ENCODE results near the gene TMEM229B.

The TMEM229B gene

GRCh38 chr14:67469954-67470353 is 18.6 kb downstream of the TMEM229B start:
- no peak overlapping the region for H2BK5ac ChIP-seq (ENCODE audit: low read depth, low read length, poor library complexity, severe bottlenecking)
- H2AFZ ChIP-seq (ENCODE audit: low read depth, low read length): no peak overlapping the region
- no peak overlapping the region for H3K27ac ChIP-seq (ENCODE audit: low read length, poor library complexity, severe bottlenecking)
- H3K18ac ChIP-seq (ENCODE audit: low read depth in 1 of 2, low read length in 2 of 2): no peak overlapping the region
- no peak overlapping the region for H3K9ac ChIP-seq (ENCODE audit: low read length)
- no peak overlapping the region for H2BK120ac ChIP-seq (ENCODE audit: low read depth, low read length)
- H3K4me2 ChIP-seq (ENCODE audit: low read length, poor library complexity, severe bottlenecking): no peak overlapping the region
- no peak overlapping the region for H3K4ac ChIP-seq (ENCODE audit: low read depth in 1 of 2, low read length in 2 of 2)
- no peak overlapping the region for H3K14ac ChIP-seq (ENCODE audit: low read length in 2 of 2)
- no peaks in the 10 kb centered on the region for H3K9me3 ChIP-seq (ENCODE audit: control insufficient read depth, low read length)
- H3K23ac ChIP-seq (ENCODE audit: low read length in 2 of 2): no peak overlapping the region
- no peak overlapping the region for H4K91ac ChIP-seq (ENCODE audit: low read length)
- no peak overlapping the region for H4K8ac ChIP-seq (ENCODE audit: low read length)
- H2AK5ac ChIP-seq (ENCODE audit: low read length, severe bottlenecking): no peak overlapping the region
- peaks cover 28 to 44% of the 10 kb centered on the region in 2 experiments for H3K27me3 ChIP-seq (ENCODE audit: control insufficient read depth in 1 of 2, insufficient read depth in 1 of 2, low read length in 2 of 2)
- 89% methylated on average over 3 of the region's 3 CpGs for WGBS
- no peak overlapping the region for H2BK15ac ChIP-seq (ENCODE audit: low read depth, poor library complexity, severe bottlenecking)
- no peaks in the 10 kb centered on the region for H3K79me1 ChIP-seq (replicated peaks; ENCODE audit: low read length, poor library complexity, severe bottlenecking)
- H3K4me1 ChIP-seq (ENCODE audit: control insufficient read depth, insufficient read depth, low read depth, low read length): peaks cover under 1% of the 10 kb centered on the region
- DNase-seq: no peak
- no peak overlapping the region for H3K4me3 ChIP-seq (ENCODE audit: insufficient read depth in 1 of 2, low read depth in 1 of 2, low read length in 2 of 2)
- H3K36me3 ChIP-seq (ENCODE audit: control insufficient read depth in 1 of 2, insufficient read depth in 2 of 2, low read depth in 1 of 2, low read length in 2 of 2): no peaks in the 10 kb centered on the region
- H2BK12ac ChIP-seq (ENCODE audit: low read length in 2 of 2): no peak overlapping the region

GRCh38 chr14:67468378-67468730 is 20.2 kb downstream of the TMEM229B start:
- Histone ChIP-seq H2AK5ac (ENCODE audit: low read length, severe bottlenecking) (no peak overlapping the region), H4K8ac (ENCODE audit: low read length) (no peak overlapping the region), H3K36me3 (ENCODE audit: control insufficient read depth in 1 of 2, insufficient read depth in 2 of 2, low read depth in 1 of 2, low read length in 2 of 2) (no peaks in the 10 kb centered on the region), H2BK5ac (ENCODE audit: low read depth, low read length, poor library complexity, severe bottlenecking) (no peak overlapping the region), H3K14ac (ENCODE audit: low read length in 2 of 2) (no peak overlapping the region), H3K4me3 (ENCODE audit: insufficient read depth in 1 of 2, low read depth in 1 of 2, low read length in 2 of 2) (no peak overlapping the region), H3K23ac (ENCODE audit: low read length in 2 of 2) (no peak overlapping the region), H3K4ac (ENCODE audit: low read depth in 1 of 2, low read length in 2 of 2) (no peak overlapping the region), H3K4me1 (ENCODE audit: control insufficient read depth, insufficient read depth, low read depth, low read length) (peaks cover 3% of the 10 kb centered on the region), H3K27ac (ENCODE audit: low read length, poor library complexity, severe bottlenecking) (no peak overlapping the region), H2AFZ (ENCODE audit: low read depth, low read length) (no peak overlapping the region), H3K18ac (ENCODE audit: low read depth in 1 of 2, low read length in 2 of 2) (no peak overlapping the region), H2BK12ac (ENCODE audit: low read length in 2 of 2) (no peak overlapping the region), H3K4me2 (ENCODE audit: low read length, poor library complexity, severe bottlenecking) (no peak overlapping the region), H4K91ac (ENCODE audit: low read length) (no peak overlapping the region), H2BK120ac (ENCODE audit: low read depth, low read length) (no peak overlapping the region), H3K27me3 (ENCODE audit: control insufficient read depth in 1 of 2, insufficient read depth in 1 of 2, low read length in 2 of 2) (peaks cover 43 to 56% of the 10 kb centered on the region in 2 experiments), H2BK15ac (ENCODE audit: low read depth, poor library complexity, severe bottlenecking) (no peak overlapping the region), H3K9me3 (ENCODE audit: control insufficient read depth, low read length) (no peaks in the 10 kb centered on the region), H3K9ac (ENCODE audit: low read length) (no peak overlapping the region), H3K79me1 (replicated peaks; ENCODE audit: low read length, poor library complexity, severe bottlenecking) (no peaks in the 10 kb centered on the region)
- no peak for DNase-seq
- WGBS: 75% methylated on average over 6 of the region's 6 CpGs

GRCh38 chr14:67467134-67467533 is 21.4 kb downstream of the TMEM229B start:
- no peak overlapping the region for H3K18ac ChIP-seq (ENCODE audit: low read depth in 1 of 2, low read length in 2 of 2)
- H3K4me1 ChIP-seq (ENCODE audit: control insufficient read depth, insufficient read depth, low read depth, low read length): peaks cover 3% of the 10 kb centered on the region
- no peaks in the 10 kb centered on the region for H3K36me3 ChIP-seq (ENCODE audit: control insufficient read depth in 1 of 2, insufficient read depth in 2 of 2, low read depth in 1 of 2, low read length in 2 of 2)
- no peak overlapping the region for H3K27ac ChIP-seq (ENCODE audit: low read length, poor library complexity, severe bottlenecking)
- H3K23ac ChIP-seq (ENCODE audit: low read length in 2 of 2): no peak overlapping the region
- no peak overlapping the region for H3K14ac ChIP-seq (ENCODE audit: low read length in 2 of 2)
- H3K4ac ChIP-seq (ENCODE audit: low read depth in 1 of 2, low read length in 2 of 2): no peak overlapping the region
- H4K91ac ChIP-seq (ENCODE audit: low read length): no peak overlapping the region
- H3K27me3 ChIP-seq (ENCODE audit: control insufficient read depth in 1 of 2, insufficient read depth in 1 of 2, low read length in 2 of 2): peaks cover 47 to 56% of the 10 kb centered on the region in 2 experiments
- H4K8ac ChIP-seq (ENCODE audit: low read length): no peak overlapping the region
- DNase-seq: no peak
- H3K79me1 ChIP-seq (replicated peaks; ENCODE audit: low read length, poor library complexity, severe bottlenecking): no peaks in the 10 kb centered on the region
- H2BK5ac ChIP-seq (ENCODE audit: low read depth, low read length, poor library complexity, severe bottlenecking): no peak overlapping the region
- no peak overlapping the region for H2BK120ac ChIP-seq (ENCODE audit: low read depth, low read length)
- no peak overlapping the region for H2AK5ac ChIP-seq (ENCODE audit: low read length, severe bottlenecking)
- no peak overlapping the region for H3K9ac ChIP-seq (ENCODE audit: low read length)
- no peak overlapping the region for H3K4me3 ChIP-seq (ENCODE audit: insufficient read depth in 1 of 2, low read depth in 1 of 2, low read length in 2 of 2)
- H3K9me3 ChIP-seq (ENCODE audit: control insufficient read depth, low read length): no peaks in the 10 kb centered on the region
- no peak overlapping the region for H2BK12ac ChIP-seq (ENCODE audit: low read length in 2 of 2)
- H2AFZ ChIP-seq (ENCODE audit: low read depth, low read length): no peak overlapping the region
- no peak overlapping the region for H3K4me2 ChIP-seq (ENCODE audit: low read length, poor library complexity, severe bottlenecking)
- H2BK15ac ChIP-seq (ENCODE audit: low read depth, poor library complexity, severe bottlenecking): no peak overlapping the region
- WGBS: no CpG with 5 or more reads among the region's 1 CpG

GRCh38 chr14:67464879-67465278 is 23.6 kb downstream of the TMEM229B start:
- Histone ChIP-seq H2AK5ac (ENCODE audit: low read length, severe bottlenecking) (no peak overlapping the region), H2BK5ac (ENCODE audit: low read depth, low read length, poor library complexity, severe bottlenecking) (no peak overlapping the region), H3K23ac (ENCODE audit: low read length in 2 of 2) (no peak overlapping the region), H4K8ac (ENCODE audit: low read length) (no peak overlapping the region), H2BK120ac (ENCODE audit: low read depth, low read length) (no peak overlapping the region), H3K9me3 (ENCODE audit: control insufficient read depth, low read length) (no peaks in the 10 kb centered on the region), H3K4ac (ENCODE audit: low read depth in 1 of 2, low read length in 2 of 2) (no peak overlapping the region), H3K9ac (ENCODE audit: low read length) (no peak overlapping the region), H2BK15ac (ENCODE audit: low read depth, poor library complexity, severe bottlenecking) (no peak overlapping the region), H4K91ac (ENCODE audit: low read length) (no peak overlapping the region), H3K36me3 (ENCODE audit: control insufficient read depth in 1 of 2, insufficient read depth in 2 of 2, low read depth in 1 of 2, low read length in 2 of 2) (no peaks in the 10 kb centered on the region), H3K4me1 (ENCODE audit: control insufficient read depth, insufficient read depth, low read depth, low read length) (peaks cover 3% of the 10 kb centered on the region), H2AFZ (ENCODE audit: low read depth, low read length) (no peak overlapping the region), H3K18ac (ENCODE audit: low read depth in 1 of 2, low read length in 2 of 2) (no peak overlapping the region), H3K14ac (ENCODE audit: low read length in 2 of 2) (no peak overlapping the region), H3K27me3 (ENCODE audit: control insufficient read depth in 1 of 2, insufficient read depth in 1 of 2, low read length in 2 of 2) (peaks cover 49 to 57% of the 10 kb centered on the region in 2 experiments), H3K79me1 (replicated peaks; ENCODE audit: low read length, poor library complexity, severe bottlenecking) (no peaks in the 10 kb centered on the region), H3K4me2 (ENCODE audit: low read length, poor library complexity, severe bottlenecking) (no peak overlapping the region), H3K4me3 (ENCODE audit: insufficient read depth in 1 of 2, low read depth in 1 of 2, low read length in 2 of 2) (no peak overlapping the region), H2BK12ac (ENCODE audit: low read length in 2 of 2) (no peak overlapping the region), H3K27ac (ENCODE audit: low read length, poor library complexity, severe bottlenecking) (no peak overlapping the region)
- DNase-seq: no peak
- WGBS: 80% methylated on average over 8 of the region's 8 CpGs

Data from mesenchymal stem cell (in vitro differentiated cells and primary cell).